ACHN (cell line): ENCODE results near the gene MED1.
"Not testable (repeated sequence)": the region's sequence is repeated elsewhere in the genome, so short reads cannot be mapped to it uniquely, and the experiment has no call there.

Source experiments
- DNase-seq: peaks from one replicate; pipeline ENCODE4 v3.0.0-alpha.2; 2015
- in situ Hi-C: cut with HindIII; loops from 2 replicates; pipeline ENCODE4 v1.10.0; 2017; ENCODE audit warnings: low sequenced_read_pairs, low pct_ligation_motif_present, low pct_unique_long_range_greater_than_20kb

MED1 gene

DNA sequence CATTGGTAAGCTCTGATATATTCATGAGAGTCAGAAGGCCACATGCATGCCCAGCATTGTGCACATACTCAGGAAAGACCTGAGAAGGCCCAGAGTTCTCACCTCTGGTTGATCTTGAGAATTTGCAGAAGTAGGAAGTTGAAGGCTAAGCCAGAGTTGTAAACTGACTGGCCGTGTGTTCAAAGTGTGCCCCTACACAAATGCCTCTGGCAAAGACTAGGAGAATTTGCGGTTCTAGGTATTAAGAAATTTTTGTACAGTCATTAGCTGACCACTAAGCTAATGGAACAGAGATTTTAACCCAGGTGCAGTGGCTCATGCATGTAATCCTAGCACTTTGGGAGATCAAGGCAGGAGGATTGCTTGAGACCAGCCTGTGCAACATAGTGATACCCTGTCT lies 74.6 kb downstream of the MED1 start:
- in situ Hi-C loops: no loop called here
- no peak for DNase-seq

GRCh38 chr17:39367805-39368204 lies 83.3 kb downstream of the MED1 start:
- DNase-seq, in situ Hi-C loops: not testable (repeated sequence)

DNA sequence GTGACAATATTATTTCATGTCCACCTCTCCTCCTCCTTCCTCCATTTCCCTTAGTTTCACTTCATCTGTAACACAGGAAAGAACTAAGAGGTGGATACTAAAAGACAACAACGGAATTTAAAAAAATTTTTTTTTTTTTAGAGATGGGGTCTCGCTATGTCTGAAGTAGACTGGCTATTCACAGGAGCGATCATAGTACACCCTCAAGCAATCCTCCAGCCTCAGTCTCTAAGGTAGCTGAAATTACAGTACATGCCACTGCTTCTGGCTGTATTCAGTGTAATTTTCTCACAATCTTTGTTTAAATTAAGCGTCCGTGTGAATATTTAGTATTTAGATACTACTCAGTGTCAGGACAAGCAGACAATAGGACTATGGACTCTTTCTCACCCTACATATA lies 85.2 kb downstream of the MED1 start:
- no peak for DNase-seq
- in situ Hi-C loops: no loop called here

DNA sequence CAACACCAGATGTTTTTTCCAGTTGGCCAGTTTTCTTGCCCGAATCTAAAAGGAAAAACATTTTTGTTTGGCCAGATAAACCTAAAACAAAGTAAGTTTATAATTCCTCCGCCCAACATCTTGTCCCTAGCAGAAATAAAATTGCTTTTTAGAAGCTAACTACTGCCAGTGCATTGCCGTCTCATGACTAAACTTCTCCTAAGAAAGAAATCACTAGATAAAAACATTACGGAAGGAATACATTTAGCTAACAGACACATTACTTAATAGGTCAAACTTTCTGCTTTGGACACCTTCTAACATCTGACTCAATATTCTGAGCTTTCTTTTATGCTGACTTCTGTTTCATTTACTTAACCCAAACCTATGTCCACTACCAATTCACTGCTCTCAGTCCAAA lies 85.8 kb downstream of the MED1 start:
- DNase-seq: no peak
- in situ Hi-C loops: no loop called here

GRCh38 chr17:39364236-39365025 lies 86.6 kb downstream of the MED1 start:
- in situ Hi-C loops: no loop called here
- no peak for DNase-seq

- no peak for DNase-seq
- in situ Hi-C loops: no loop called here
Measured at GRCh38 chr17:39361064-39361463, 90.0 kb downstream of the MED1 start.

DNA sequence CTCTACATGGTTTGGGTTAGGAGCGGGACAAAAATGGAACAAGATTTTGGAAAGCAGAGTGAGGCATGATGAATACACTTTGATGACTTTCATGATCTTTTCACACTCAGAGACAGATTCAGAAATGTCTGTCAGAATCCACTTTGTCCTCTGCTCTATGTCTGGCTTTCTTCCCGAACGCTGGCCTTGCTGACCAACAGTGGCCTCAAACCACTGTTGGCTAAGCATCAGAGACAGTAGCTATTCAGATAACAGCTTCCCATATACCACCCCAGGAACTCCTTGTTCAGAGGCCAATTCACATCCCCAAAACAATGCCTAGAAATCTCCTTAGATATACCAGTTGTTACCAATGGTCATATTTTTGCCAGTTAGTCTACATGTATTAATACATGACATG lies 90.5 kb downstream of the MED1 start:
- DNase-seq: no peak
- in situ Hi-C loops: no loop called here

DNA sequence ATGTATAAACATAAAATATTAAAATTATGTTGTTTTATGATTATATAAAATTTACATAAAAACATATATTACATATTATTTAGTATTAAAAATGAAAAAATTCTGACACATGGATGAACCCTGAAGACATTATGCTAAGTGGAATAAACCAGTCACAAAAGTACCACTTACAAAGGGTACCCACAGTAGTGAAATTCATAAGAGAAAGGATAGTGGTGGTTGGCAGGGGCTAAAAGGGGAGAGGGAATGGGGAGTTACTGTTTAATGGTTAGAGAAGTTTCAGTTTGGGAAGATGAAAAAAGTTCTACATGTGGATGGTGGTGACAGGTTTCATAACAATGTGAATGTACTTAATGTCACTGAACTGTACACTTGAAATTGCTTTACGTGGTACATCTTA lies 91.1 kb downstream of the MED1 start:
- in situ Hi-C loops: no loop called here
- no peak for DNase-seq

- DNase-seq: no peak
- in situ Hi-C loops: no loop called here
Measured at GRCh38 chr17:39357986-39358385, 93.1 kb downstream of the MED1 start.

DNA sequence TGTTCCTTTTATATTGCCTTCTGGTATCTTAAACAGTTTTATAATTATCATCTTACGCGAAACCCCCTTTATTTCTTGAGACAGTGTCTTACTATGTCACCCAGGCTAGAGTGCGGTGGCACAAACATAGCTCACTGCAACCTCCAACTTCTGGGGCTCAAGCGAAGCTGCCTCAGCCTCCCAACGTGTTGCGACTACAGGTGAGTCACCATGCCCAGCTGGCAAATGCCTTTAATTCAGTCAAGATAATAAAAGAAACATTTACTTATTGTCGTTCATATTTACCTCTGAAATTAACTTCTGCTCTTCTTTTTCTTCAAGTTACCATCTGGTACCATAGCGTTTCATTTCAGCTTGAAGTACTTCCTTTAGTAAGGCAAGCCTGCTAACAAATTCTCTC lies 93.6 kb downstream of the MED1 start:
- in situ Hi-C loops: no loop called here
- DNase-seq: no peak
